NCI-H510A (cell line): ENCODE results near the gene ZNRD2.

Experiments
- DNase-seq: peaks from one replicate; lab custom pipeline; 2025; lab: John Stamatoyannopoulos, UW

Gene ZNRD2

DNA sequence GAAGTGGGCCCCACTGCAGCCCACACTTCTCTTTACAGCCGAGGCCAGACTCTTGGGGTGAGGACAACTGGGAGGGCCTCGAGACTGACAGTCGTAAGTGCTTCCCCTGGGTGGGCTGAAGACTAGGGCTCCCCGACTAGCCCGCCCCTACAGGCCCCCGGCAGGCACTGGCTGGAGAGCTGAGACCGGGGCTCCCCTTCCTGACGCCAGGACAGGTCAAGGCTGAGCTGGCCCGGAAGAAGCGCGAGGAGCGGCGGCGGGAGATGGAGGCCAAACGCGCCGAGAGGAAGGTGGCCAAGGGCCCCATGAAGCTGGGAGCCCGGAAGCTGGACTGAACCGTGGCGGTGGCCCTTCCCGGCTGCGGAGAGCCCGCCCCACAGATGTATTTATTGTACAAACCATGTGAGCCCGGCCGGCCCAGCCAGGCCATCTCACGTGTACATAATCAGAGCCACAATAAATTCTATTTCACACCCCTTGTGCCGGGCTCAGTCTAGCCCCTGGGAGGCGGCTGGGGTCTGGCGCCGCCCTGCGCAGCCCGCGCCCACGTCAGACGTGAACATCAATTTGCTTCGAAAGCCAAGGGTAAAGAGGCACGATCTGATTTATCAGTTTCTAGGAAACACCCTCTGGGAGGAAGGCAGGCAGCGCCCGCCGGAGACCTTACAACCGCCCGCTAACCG lies 31.9 kb upstream of the ZNRD2 start:
- DNase-seq: no peak

- no peak for DNase-seq
Measured at GRCh38 chr11:65538915-65539743, 31.1 kb upstream of the ZNRD2 start.

DNA sequence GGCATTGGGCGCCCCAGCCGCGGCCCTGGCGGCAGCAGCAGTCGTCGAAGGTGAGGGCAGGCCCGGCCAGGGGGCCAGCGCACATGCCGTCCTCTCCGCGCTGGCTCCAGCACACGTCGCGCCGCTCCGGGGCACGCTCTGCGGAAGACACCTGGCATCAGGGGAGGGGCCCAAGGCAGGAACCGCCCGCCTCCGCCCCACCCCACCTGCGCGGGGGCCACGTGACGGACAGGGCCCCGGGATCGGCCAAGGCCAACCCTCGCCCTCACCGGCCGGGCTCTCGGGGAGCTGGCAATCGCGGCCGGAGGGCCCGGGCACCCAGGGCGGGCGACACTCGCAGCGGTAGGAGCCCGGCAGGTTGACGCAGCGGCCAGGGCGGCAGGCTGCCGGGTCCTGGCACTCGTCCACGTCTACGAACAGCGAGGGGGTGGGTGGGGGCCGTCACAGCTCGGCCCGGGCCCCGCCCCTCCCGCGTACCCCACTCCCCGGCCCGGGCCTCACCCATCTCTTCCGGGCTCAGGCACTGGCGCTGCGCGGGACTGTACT lies 30.5 kb upstream of the ZNRD2 start:
- no peak for DNase-seq

DNA sequence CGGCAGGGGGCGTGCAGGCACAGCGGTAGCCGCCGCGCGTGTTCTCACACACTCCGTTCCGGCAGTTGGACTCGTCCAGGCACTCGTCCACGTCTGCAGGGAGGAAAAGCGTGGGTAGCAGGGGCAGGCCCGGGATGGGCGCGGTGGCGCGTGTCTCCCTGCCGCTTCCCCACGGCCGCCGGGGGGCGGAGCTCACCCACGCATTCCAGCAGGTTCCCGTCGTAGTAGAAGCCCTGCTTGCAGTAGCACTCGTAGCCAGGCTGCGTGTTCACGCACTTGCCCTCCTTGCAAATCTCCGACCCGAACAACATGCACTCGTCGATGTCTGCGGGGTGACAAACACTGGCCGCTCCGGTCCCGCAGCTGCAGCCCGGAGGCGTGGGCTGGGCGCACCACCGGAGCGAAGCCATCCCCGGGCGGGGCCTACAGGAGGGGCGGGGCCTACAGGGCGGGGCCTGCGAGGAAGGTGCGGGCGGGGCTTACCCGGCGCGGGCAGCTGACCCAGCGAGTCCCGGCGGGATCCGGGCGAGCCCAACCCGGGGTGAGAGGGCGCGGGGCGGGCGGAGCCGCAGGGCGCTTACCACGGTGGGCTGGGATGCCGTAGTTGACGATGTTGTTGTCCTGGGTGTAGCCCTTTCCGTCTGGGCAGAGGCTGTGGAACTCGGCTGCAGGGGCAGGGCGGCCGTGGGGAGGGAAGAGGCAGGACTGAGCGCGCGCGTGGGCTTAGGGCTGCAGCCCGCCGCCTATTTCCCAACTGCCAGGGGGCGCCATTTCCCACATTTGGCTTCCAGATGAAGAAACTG lies 29.8 kb upstream of the ZNRD2 start:
- no peak for DNase-seq

GRCh38 chr11:65541093-65541982 lies 28.9 kb upstream of the ZNRD2 start:
- peak; percentile 56 for DNase-seq

DNA sequence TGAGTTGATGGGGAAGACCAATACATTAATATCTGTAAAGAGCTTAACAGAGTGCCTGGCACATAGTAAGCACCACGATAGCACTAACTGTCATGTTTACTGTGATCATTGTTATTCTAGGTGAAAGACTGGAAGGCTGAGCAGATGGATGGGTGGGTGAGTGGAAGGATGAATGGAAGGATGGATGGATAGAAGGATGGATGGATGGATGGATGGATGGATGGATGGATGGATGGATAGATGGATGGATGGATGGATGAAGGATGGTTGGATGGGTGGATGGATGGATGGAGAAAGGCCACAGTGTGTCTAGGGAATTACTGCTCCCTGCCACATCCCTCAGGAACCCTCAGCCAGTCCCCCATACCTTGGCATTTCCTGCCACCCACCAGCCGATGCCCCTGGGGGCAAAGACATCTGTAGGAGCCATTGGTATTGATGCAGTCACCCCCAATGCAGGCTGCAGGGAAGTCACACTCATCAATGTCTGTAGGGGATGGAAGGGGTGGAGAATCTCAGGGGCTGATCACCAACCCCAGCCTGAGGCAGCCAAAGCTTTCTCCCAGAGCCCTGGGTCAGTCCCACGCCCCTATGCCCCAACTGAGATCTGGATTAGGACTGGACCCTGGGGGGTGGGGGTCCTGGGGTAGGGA lies 27.4 kb upstream of the ZNRD2 start:
- DNase-seq: no peak

GRCh38 chr11:65545853-65546216 lies 24.4 kb upstream of the ZNRD2 start:
- no peak for DNase-seq

DNA sequence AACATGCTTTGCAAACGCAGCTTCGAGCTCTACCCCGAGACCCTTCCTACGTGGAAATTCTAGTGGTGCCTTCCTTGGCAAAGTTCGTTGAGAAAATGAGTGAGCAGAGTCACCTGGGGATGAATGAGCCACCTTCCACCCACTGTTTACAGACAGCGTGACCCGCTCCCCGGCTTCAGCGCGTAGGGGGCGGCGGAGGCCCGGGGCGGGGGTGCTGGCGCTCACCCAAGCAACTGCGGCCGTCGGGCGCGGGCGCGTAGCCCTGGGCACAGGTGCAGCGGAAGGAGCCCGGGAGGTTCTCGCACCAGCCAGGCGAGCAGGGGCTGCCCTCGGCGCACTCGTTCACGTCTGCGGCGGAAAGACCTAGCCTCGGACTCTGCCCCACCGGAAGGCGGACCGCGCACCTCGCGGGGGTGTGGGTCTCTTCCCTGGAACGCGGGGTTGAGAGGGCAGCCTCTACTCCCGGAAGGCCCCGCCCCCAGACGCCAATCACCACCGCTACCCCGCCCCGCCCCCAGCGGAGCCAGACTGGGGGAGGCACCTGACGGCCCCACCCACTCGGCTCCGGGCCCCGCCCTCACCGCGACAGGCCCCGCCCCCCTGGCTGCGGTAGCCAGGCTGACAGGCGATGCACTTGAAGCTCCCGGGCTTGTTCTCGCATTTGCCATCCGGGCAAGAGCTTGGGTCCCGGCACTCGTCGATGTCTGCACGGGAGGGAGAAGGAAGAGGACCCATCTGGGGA lies 23.9 kb upstream of the ZNRD2 start:
- DNase-seq: peak; percentile 91

DNA sequence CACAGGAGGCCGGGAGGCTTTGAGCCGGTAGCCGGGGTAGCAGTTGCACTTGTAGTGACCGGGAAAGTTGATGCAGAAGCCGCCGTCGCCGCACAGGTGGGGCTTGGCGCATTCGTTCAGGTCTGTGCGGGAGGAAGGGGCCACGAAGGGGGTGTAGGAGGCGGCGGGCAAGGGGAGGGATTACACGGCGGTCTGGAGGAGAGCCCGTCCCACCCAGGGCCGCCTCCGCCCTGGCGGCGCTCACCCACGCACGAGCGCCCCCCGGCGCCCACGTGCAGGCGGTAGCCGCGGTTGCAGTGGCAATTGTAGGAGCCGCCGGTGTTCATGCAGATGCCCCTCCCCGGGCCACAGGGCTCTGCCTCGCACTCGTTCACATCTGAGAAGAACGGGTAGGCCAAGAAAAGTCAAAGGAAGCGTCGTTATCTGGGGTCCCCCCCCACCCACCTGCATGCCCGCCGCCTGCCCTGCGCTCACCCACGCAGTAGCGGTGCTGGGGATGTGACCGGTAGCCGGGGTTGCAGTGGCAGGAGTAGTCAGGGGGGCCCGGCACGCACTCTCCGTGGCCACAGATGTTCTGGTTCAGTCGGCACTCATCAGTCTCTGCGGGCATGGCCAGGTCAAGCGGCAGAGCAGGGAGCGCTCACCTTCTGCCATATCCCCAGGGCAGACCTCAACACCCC lies 22.7 kb upstream of the ZNRD2 start:
- no peak for DNase-seq

DNA sequence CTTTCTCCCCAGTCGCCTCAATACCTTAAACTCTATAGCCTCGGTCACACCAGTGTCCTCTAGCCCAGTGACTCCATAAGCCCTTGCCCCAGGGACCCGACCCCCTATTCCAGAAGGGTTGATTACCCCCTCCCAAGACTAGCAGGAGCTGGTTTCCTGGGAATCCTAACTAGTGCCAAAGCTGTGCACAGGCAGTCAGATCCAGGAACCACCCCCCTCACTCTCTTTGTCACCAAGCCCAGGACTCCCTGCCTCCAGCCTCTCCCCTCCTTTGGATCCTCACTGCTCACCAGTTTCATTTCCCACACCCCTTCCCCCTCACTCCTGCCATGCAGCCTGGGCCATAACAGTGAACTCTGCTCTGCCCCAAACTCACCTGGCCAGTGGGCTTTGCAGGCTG lies 21.9 kb upstream of the ZNRD2 start:
- no peak for DNase-seq

DNA sequence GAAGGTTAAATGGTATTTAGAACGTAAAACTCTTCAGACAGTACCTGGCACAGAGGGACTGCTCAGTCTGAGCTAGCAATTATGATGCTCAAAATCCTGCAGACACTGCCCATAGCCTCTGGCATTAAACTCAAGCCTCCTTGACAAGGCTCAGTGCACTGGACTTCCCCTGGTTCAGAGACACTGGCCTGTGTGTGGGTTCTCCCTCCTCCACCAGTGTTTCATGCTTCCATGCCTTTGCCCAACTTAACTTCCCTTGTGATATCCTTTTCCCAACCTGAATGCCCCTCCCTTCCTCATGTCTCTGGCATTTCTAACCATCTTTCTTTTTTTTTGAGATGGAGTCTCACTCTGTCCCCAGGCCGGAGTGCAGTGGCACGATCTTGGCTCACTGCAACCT lies 21.2 kb upstream of the ZNRD2 start:
- no peak for DNase-seq

DNA sequence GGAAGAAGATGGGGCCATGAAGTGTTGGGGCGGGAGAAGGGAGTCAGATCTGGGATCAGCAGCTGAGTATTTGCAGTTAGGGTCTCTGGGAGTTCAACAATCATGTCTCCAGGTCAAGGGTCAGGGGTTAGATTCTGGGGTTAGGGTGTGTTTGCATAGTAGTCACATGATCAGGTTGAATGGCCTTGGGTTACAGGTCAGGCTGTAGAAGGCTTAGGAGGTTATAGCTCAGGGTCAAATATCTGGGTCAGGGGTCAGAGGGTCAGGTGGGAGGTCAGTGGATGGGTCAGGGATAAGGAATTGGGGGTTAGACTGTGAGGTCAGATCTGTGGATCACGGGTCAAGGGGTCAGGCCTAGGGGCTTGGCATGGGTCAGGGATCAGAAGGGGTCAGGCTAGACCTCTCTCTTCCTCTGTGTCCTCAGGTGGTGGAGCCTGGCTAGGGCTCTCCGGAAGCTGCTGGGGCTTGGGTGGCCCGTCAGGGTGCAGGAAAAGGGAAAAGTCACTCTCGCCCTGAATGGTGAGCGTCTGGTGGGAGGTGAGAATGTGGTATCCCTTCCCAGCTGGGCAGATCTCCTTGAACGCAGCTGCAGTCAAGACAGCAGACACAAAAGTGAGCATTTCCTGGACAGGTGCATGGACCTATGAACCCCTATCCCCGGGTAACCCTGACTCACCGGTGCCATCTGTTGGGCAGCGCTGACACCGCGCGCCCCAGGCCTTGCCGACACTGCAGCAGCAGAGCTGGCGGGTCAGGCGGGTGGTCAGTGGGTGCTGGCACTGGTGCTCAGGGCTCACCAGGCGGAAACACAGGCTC lies 18.5 kb upstream of the ZNRD2 start:
- peak; percentile 85 for DNase-seq

DNA sequence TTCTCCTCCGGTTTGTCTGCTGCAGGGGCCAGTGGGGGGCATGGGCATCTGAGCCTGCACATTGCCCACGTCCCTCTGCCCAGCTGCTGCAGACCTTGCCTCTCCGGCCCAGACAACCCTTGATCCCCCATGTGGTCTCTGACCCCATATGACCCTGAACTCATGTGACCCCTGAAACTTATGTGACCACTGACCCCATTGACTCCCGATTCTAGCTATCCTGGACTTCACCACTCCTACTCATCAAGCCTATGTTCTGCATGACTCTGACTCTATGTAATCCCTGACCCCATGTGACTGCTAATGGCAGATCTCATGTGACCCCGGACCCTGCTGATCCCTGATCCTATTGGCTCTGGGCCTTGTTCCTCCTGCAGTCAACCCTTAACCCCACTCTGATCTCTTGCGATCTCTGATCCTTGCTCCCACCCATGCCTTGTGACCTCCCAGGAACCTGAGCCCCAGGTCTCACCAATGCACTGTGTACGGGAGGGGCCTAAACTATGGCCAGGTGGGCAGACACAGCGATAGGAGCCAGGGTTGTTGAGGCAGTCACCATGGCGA lies 17.8 kb upstream of the ZNRD2 start:
- DNase-seq: no peak

DNA sequence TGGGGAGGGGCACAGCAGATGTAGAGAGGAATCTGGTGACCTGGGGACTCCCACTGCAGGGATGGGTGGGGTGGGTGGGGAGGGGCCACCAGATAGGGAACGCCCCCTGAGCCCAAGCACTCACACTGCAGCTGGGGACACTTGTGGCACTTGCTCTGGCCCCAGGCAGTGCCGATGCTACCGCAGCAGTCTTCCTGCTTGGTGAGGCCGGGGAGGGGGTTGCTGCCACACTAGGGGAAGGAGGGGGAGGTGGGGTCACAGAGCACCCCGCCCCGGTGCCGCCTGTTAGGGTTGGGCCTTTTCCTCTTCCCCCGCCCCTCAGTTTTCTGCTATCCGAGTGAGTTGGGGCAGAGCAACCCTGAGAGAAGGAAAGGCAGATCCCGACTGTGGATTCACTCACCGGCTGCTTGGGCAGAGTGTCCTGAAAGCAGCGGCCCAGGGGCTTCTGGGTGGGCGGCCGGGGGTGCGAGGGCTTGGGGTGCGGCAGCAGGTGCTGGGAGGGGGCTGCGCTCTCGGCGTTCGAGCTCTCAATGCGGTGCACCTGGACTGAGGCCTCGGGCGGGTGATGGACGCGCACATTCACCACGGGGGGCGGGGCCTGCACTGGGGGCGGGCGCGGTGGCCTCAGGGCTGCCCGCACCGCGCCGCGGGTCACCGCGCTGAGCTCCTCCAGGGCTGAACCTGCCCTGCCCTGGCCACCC lies 16.8 kb upstream of the ZNRD2 start:
- peak; percentile 87 for DNase-seq

- DNase-seq: no peak
Measured at GRCh38 chr11:65554057-65554818, 16.0 kb upstream of the ZNRD2 start.

GRCh38 chr11:65554842-65555430 lies 15.3 kb upstream of the ZNRD2 start:
- DNase-seq: no peak
